Esophagus (tissue), 2 donors: ENCODE data around the gene EPB41L1. TPM values are rescaled to one million over a fixed set of nuclear protein-coding genes. Genes with fewer than 3 reads are reported as not detected.
"Not testable (repeated sequence)": the region's sequence is repeated elsewhere in the genome, so short reads cannot be mapped to it uniquely, and the experiment has no call there.

Experiments used
- H3K27ac ChIP-seq, 2 donors: one replicate each; pipeline ENCODE4 v1.5.1; 2013; ENCODE audit warnings: low read depth in 2 of 2, mild to moderate bottlenecking in 2 of 2, inconsistent platforms in 1 of 2, low read length in 1 of 2, moderate library complexity in 1 of 2
- H3K27me3 ChIP-seq, 2 donors: one replicate each; pipeline ENCODE4 v1.6.1; 2013; ENCODE audit warnings: low read length in 2 of 2, control low read depth in 1 of 2, mild to moderate bottlenecking in 1 of 2; ENCODE audit not compliant: insufficient read depth in 2 of 2, control insufficient read depth in 1 of 2
- H3K36me3 ChIP-seq, 2 donors: one replicate each; pipeline ENCODE4 v1.6.1; 2013; ENCODE audit warnings: low read length in 1 of 2; ENCODE audit not compliant: control insufficient read depth in 2 of 2, insufficient read depth in 2 of 2
- H3K4me1 ChIP-seq, 2 donors: one replicate each; pipeline ENCODE4 v1.6.1; 2013; ENCODE audit warnings: low read length in 1 of 2; ENCODE audit not compliant: control insufficient read depth in 2 of 2, insufficient read depth in 2 of 2
- H3K4me3 ChIP-seq, 2 donors: one replicate each; pipeline ENCODE4 v1.5.1; 2013; ENCODE audit warnings: low read length in 2 of 2, mild to moderate bottlenecking in 2 of 2, low read depth in 1 of 2, moderate library complexity in 1 of 2
- H3K9me3 ChIP-seq, 2 donors: one replicate each; pipeline ENCODE4 v1.6.1; 2013; ENCODE audit warnings: mild to moderate bottlenecking in 2 of 2, low read depth in 1 of 2, low read length in 1 of 2, moderate library complexity in 1 of 2; ENCODE audit not compliant: control insufficient read depth in 2 of 2, insufficient read depth in 1 of 2
- WGBS, 2 donors: extraction: QIAGEN DNeasy Blood & Tissue Kit; methylation state at CpG; one replicate each; pipeline ENCODE4 v1.1.7; 2013; 5-methylcytosine and 5-hydroxymethylcytosine counted together
- polyA plus RNA-seq, 2 donors: library from polyadenylated mRNA; stranded (reverse); fragments of 200-250 nt; gene quantifications; one replicate each; pipeline ENCODE4 v1.2.3, GENCODE V29; 2013
- donor health status: healthy with polysubstance abuse.
- donor health status: Bipolar disorder and iron deficiency.

EPB41L1 gene
- polyA plus RNA-seq, 2 donors = 30.2 to 35.0 TPM

GRCh38 chr20:36135159-36135558, 19.4 kb upstream of the EPB41L1 start:
- Histone ChIP-seq H3K27ac (no peak overlapping the region), H3K4me1 (peaks cover 0 to 2% of the 10 kb centered on the region in 2 donors), H3K27me3 (no peaks in the 10 kb centered on the region), H3K4me3 (no peak overlapping the region), H3K9me3 (no peaks in the 10 kb centered on the region), H3K36me3 (no peaks in the 10 kb centered on the region)
- WGBS, 2 donors = 91 to 92% methylated on average over 6 of the region's 6 CpGs

- Histone ChIP-seq H3K9me3 (no peaks in the 10 kb centered on the region), H3K4me3 (no peak overlapping the region), H3K27me3 (no peaks in the 10 kb centered on the region), H3K4me1 (peaks cover 0 to 2% of the 10 kb centered on the region in 2 donors), H3K36me3 (no peaks in the 10 kb centered on the region), H3K27ac (no peak overlapping the region)
- 85 to 86% methylated on average over 3 of the region's 3 CpGs for WGBS, 2 donors
Measured at GRCh38 chr20:36135821-36136220, 18.7 kb upstream of the EPB41L1 start.

GRCh38 chr20:36137313-36137712, 17.2 kb upstream of the EPB41L1 start:
- not testable (repeated sequence) for H3K36me3 ChIP-seq, H3K9me3 ChIP-seq, H3K4me1 ChIP-seq, H3K27ac ChIP-seq, H3K4me3 ChIP-seq, H3K27me3 ChIP-seq
- 92 to 93% methylated on average over 11 of the region's 11 CpGs for WGBS, 2 donors

GRCh38 chr20:36141310-36141709, 13.2 kb upstream of the EPB41L1 start:
- H3K4me1 ChIP-seq = peaks cover 2 to 7% of the 10 kb centered on the region in 2 donors
- no peaks in the 10 kb centered on the region for H3K36me3 ChIP-seq
- H3K27ac ChIP-seq = no peak overlapping the region

GRCh38 chr20:36144336-36144735, 10.2 kb upstream of the EPB41L1 start:
- Histone ChIP-seq H3K4me1 (peaks cover 2 to 8% of the 10 kb centered on the region in 2 donors), H3K9me3 (no peaks in the 10 kb centered on the region), H3K4me3 (no peak overlapping the region), H3K27ac (no peak overlapping the region), H3K36me3 (no peaks in the 10 kb centered on the region), H3K27me3 (no peaks in the 10 kb centered on the region)
- 53 to 60% methylated on average over 1 of the region's 1 CpG for WGBS, 2 donors

More at GRCh38 chr20:36141310-36141709, 13.2 kb upstream of the EPB41L1 start:
- H3K4me3 ChIP-seq = no peak overlapping the region
- WGBS, 2 donors = 80 to 81% methylated on average over 2 of the region's 2 CpGs
- H3K27me3 ChIP-seq = no peaks in the 10 kb centered on the region
- no peaks in the 10 kb centered on the region for H3K9me3 ChIP-seq

- H3K27me3 ChIP-seq = no peaks in the 10 kb centered on the region
Measured at GRCh38 chr20:36145877-36146707, 8.4 kb upstream of the EPB41L1 start.

GRCh38 chr20:36147690-36148089, 6.8 kb upstream of the EPB41L1 start:
- 66 to 67% methylated on average over 3 of the region's 3 CpGs for WGBS, 2 donors
- H3K4me3 ChIP-seq = no peak overlapping the region
- H3K4me1 ChIP-seq = peaks cover 0 to 8% of the 10 kb centered on the region in 2 donors
- no peaks in the 10 kb centered on the region for H3K27me3 ChIP-seq
- H3K36me3 ChIP-seq = no peaks in the 10 kb centered on the region
- no peaks in the 10 kb centered on the region for H3K9me3 ChIP-seq
- H3K27ac ChIP-seq = no peak overlapping the region

More at GRCh38 chr20:36145877-36146707, 8.4 kb upstream of the EPB41L1 start:
- no peak overlapping the region for H3K4me3 ChIP-seq
- H3K9me3 ChIP-seq = no peaks in the 10 kb centered on the region
- H3K27ac ChIP-seq = no peak overlapping the region
- no peaks in the 10 kb centered on the region for H3K36me3 ChIP-seq
- H3K4me1 ChIP-seq = peaks cover 2 to 10% of the 10 kb centered on the region in 2 donors
- WGBS, 2 donors = 63 to 74% methylated on average over 12 of the region's 12 CpGs

- Histone ChIP-seq H3K27ac (no peak overlapping the region), H3K4me1 (peaks cover 0 to 11% of the 10 kb centered on the region in 2 donors)
Measured at GRCh38 chr20:36148439-36148838, 6.1 kb upstream of the EPB41L1 start.

GRCh38 chr20:36149012-36149411, 5.5 kb upstream of the EPB41L1 start:
- Histone ChIP-seq H3K4me3 (no peak overlapping the region), H3K27ac (no peak overlapping the region)
- WGBS, 2 donors = 76 to 81% methylated on average over 3 of the region's 3 CpGs

More at GRCh38 chr20:36148439-36148838, 6.1 kb upstream of the EPB41L1 start:
- Histone ChIP-seq H3K27me3 (no peaks in the 10 kb centered on the region), H3K4me3 (no peak overlapping the region), H3K36me3 (no peaks in the 10 kb centered on the region), H3K9me3 (no peaks in the 10 kb centered on the region)
- 88 to 93% methylated on average over 2 of the region's 2 CpGs for WGBS, 2 donors

GRCh38 chr20:36149469-36149868, 5.1 kb upstream of the EPB41L1 start:
- no peaks in the 10 kb centered on the region for H3K9me3 ChIP-seq
- no peak overlapping the region for H3K4me3 ChIP-seq
- no peak overlapping the region for H3K27ac ChIP-seq
- no peaks in the 10 kb centered on the region for H3K36me3 ChIP-seq
- WGBS, 2 donors = 36 to 61% methylated on average over 3 of the region's 3 CpGs
- H3K27me3 ChIP-seq = no peaks in the 10 kb centered on the region
- peaks cover 0 to 19% of the 10 kb centered on the region in 2 donors for H3K4me1 ChIP-seq

More at GRCh38 chr20:36149012-36149411, 5.5 kb upstream of the EPB41L1 start:
- Histone ChIP-seq H3K9me3 (no peaks in the 10 kb centered on the region), H3K36me3 (no peaks in the 10 kb centered on the region), H3K4me1 (peaks cover 0 to 17% of the 10 kb centered on the region in 2 donors), H3K27me3 (no peaks in the 10 kb centered on the region)
